ENCODE results near the gene STON2. TPM values are rescaled to one million over a fixed set of nuclear protein-coding genes. Genes with fewer than 3 reads are reported as not detected.

STON2 gene
- total RNA-seq, 1 donor from 2014 or later = 24.0 TPM

DNA sequence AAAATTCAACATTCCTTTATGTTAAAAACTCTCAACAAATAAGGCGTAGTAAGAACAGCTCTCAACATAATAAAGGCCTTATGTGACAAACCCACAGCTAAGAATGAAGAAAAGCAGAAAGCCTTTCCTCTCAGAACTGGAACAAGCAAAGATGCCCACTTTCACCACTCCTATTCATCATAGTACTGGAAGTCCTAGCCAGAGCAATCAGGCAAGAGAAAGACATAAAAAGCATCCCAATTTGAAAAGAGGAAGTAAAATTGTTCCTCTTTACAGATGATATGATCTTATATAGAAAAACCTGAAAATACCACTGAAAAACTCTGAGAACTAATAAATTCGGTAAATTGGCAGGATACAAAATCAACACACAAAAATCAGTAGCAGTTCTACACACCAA lies 52.1 kb downstream of the STON2 start:
- Mint-ChIP-seq H3K4me3 (no peak overlapping the region), H3K36me3 (ENCODE audit: low read depth) (peaks cover 10% of the 10 kb centered on the region), H3K9me3 (peaks cover 19% of the 10 kb centered on the region), H3K4me1 (peaks cover 9% of the 10 kb centered on the region), H3K27ac (ENCODE audit: unreplicated experiment) (no peak overlapping the region), H3K27me3 (ENCODE audit: low read depth) (no peaks in the 10 kb centered on the region)
- TF ChIP-seq, protein P1, sequence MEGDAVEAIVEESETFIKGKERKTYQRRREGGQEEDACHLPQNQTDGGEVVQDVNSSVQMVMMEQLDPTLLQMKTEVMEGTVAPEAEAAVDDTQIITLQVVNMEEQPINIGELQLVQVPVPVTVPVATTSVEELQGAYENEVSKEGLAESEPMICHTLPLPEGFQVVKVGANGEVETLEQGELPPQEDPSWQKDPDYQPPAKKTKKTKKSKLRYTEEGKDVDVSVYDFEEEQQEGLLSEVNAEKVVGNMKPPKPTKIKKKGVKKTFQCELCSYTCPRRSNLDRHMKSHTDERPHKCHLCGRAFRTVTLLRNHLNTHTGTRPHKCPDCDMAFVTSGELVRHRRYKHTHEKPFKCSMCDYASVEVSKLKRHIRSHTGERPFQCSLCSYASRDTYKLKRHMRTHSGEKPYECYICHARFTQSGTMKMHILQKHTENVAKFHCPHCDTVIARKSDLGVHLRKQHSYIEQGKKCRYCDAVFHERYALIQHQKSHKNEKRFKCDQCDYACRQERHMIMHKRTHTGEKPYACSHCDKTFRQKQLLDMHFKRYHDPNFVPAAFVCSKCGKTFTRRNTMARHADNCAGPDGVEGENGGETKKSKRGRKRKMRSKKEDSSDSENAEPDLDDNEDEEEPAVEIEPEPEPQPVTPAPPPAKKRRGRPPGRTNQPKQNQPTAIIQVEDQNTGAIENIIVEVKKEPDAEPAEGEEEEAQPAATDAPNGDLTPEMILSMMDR (conservative IDR thresholded peaks at IDR 0.05) = no peak
- DNase-seq (ENCODE audit: low read depth, low spot score) = no peak

DNA sequence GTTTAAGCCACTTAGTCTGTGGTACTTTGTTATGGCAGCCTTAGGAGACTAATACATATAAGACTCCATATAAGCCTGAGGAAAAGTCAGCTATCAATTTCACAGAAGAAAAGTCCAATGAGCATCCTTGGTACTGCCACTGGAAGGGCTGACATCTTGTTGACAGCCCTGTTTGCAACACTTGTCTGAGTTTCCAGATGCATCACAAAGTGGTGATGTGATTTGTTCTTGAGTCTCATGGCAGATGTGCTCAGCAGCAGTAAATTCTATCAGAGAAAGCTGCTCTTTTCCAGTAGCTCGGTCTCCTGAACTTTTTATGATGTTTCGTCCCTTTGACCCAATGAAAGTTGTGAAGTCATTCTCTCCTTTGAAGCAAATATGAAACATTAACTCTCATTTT lies 54.3 kb downstream of the STON2 start:
- no peaks in the 10 kb centered on the region for H3K27me3 Mint-ChIP-seq (ENCODE audit: low read depth)
- no peak overlapping the region for H3K27ac Mint-ChIP-seq (ENCODE audit: unreplicated experiment)

DNA sequence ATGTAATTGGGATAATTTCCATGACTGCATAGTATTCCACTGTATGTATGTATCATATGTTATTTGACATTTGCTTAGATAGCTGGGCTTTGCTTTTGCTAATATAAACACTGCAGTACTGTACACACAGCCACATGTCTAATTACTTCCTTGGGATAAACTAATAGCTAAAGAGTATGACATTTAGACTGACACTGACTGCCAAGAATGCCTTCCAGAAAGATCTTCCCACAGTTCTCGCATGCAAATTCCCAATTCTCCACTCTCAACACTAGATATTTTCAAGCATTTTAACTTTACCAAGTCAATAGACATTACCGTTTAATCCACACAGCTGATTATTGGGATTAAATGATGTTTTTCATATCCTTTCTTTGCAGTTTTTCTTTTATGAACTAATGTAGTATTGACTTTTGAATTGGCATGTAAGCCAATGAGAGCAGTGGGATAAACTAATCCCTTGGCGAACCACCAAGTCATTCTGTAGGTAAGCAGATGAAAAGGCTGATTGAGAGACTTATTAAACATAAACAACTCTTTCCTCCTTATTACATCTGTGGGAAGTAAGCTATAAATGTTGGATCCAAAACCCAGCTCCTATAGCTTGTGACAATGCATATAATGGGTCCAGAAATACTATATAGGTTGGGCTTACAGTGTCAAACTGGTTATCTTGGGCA lies 55.5 kb downstream of the STON2 start:
- TF ChIP-seq, protein P1 (conservative IDR thresholded peaks at IDR 0.05) = no peak
- H3K36me3 Mint-ChIP-seq (ENCODE audit: low read depth) = peaks cover 5% of the 10 kb centered on the region
- H3K4me3 Mint-ChIP-seq = no peak overlapping the region
- no peak for DNase-seq (ENCODE audit: low read depth, low spot score)
- peaks cover 10% of the 10 kb centered on the region for H3K9me3 Mint-ChIP-seq
- no peak overlapping the region for H3K27ac Mint-ChIP-seq (ENCODE audit: unreplicated experiment)
- no peaks in the 10 kb centered on the region for H3K27me3 Mint-ChIP-seq (ENCODE audit: low read depth)
- peaks cover 16% of the 10 kb centered on the region for H3K4me1 Mint-ChIP-seq

More for the DNA sequence above, 54.3 kb downstream of the STON2 start:
- no peak for DNase-seq (ENCODE audit: low read depth, low spot score)
- Mint-ChIP-seq H3K9me3 (peaks cover 14% of the 10 kb centered on the region), H3K4me3 (no peak overlapping the region), H3K4me1 (peaks cover 16% of the 10 kb centered on the region), H3K36me3 (ENCODE audit: low read depth) (peaks cover 10% of the 10 kb centered on the region)
- TF ChIP-seq, protein P1 (conservative IDR thresholded peaks at IDR 0.05) = no peak

- H3K4me3 Mint-ChIP-seq = no peak overlapping the region
- DNase-seq (ENCODE audit: low read depth, low spot score) = no peak
- peaks cover 16% of the 10 kb centered on the region for H3K4me1 Mint-ChIP-seq
Observed at GRCh38 chr14:81343701-81344100, 56.4 kb downstream of the STON2 start.

DNA sequence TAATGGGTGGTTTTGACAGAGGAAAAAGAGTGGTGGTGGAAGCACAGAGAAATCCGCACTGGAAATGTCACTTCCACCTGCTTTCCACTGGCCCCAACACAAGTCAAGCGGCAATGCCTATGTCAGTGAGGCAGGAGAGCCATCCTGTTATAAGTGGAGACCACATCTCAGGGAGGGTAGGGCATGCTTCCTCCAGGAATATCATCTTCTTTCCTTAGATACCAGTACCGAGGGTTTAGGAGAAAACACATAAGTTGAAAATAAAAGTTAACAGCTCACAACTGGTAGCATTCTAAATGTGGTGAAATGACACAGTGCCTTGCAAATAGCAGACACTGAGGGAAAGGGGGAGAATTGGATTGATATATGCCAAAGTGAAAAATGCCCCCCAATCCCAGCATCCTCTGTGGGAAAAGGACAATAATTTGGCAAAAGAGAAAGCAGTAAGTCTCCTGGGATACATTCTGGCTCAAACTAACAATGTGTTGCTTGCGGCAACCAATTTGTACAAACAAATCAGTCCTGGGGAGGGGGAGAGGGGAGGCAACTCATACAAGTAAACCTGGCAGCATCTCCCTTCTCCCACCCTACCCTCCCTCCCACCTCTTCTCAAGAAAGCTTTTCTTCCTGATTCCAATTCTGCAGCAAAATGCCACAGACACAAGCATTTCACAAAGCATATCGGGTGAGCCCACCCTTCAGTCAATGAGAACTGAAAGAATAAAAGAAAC lies 57.1 kb downstream of the STON2 start:
- H3K4me3 Mint-ChIP-seq = no peak overlapping the region

More at GRCh38 chr14:81343701-81344100, 56.4 kb downstream of the STON2 start:
- H3K9me3 Mint-ChIP-seq = peaks cover 2% of the 10 kb centered on the region
- peaks cover 2% of the 10 kb centered on the region for H3K36me3 Mint-ChIP-seq (ENCODE audit: low read depth)
- H3K27ac Mint-ChIP-seq (ENCODE audit: unreplicated experiment) = no peak overlapping the region
- no peaks in the 10 kb centered on the region for H3K27me3 Mint-ChIP-seq (ENCODE audit: low read depth)
- TF ChIP-seq, protein P1 (conservative IDR thresholded peaks at IDR 0.05) = no peak

More for the DNA sequence above, 57.1 kb downstream of the STON2 start:
- DNase-seq (ENCODE audit: low read depth, low spot score) = no peak
- H3K36me3 Mint-ChIP-seq (ENCODE audit: low read depth) = peaks cover 2% of the 10 kb centered on the region
- no peak overlapping the region for H3K27ac Mint-ChIP-seq (ENCODE audit: unreplicated experiment)
- TF ChIP-seq, protein P1 (conservative IDR thresholded peaks at IDR 0.05) = no peak
- H3K27me3 Mint-ChIP-seq (ENCODE audit: low read depth) = no peaks in the 10 kb centered on the region
- H3K9me3 Mint-ChIP-seq = peaks cover 2% of the 10 kb centered on the region
- peaks cover 16% of the 10 kb centered on the region for H3K4me1 Mint-ChIP-seq
